Ascending aorta (tissue), 2 donors: Measurements from ENCODE around the gene IFNAR2. TPM values are rescaled to one million over a fixed set of nuclear protein-coding genes. Genes with fewer than 3 reads are reported as not detected.

Source experiments
- DNase-seq, 2 donors: peaks; one replicate each; pipeline ENCODE4 v3.0.0-alpha.2; 2019; ENCODE audit warnings: low spot score in 2 of 2
- H3K27ac ChIP-seq, 2 donors: fragments of 200-600 bp; sonication (generic); one replicate each; pipeline ENCODE4 v1.5.1; 2016 to 2017; ENCODE audit warnings: mild to moderate bottlenecking in 1 of 2
- H3K27me3 ChIP-seq: fragments of 200-600 bp; sonication (generic); one replicate; pipeline ENCODE4 v1.5.1; 2017
- H3K36me3 ChIP-seq, 2 donors: fragments of 200-600 bp; sonication (generic); one replicate each; pipeline ENCODE4 v1.5.1; 2016
- H3K4me1 ChIP-seq, 2 donors: fragments of 200-600 bp; sonication (generic); one replicate each; pipeline ENCODE4 v1.5.1; 2016 to 2017; ENCODE audit warnings: mild to moderate bottlenecking in 1 of 2
- H3K4me3 ChIP-seq, 2 donors: fragments of 200-600 bp; sonication (generic); one replicate each; pipeline ENCODE4 v1.5.1; 2016 to 2017; ENCODE audit warnings: mild to moderate bottlenecking in 1 of 2
- H3K9me3 ChIP-seq, 2 donors: fragments of 200-600 bp; sonication (generic); one replicate each; pipeline ENCODE4 v1.5.1; 2016
- CTCF ChIP-seq, 3 experiments: fragments of 200-600 bp in 2 of 3; fragments of 450-650 bp in 1 of 3; sonication (generic) in 2 of 3; IDR thresholded peaks; one replicate each; pipeline ENCODE4 v1.5.1; 2016 to 2019; ENCODE audit warnings: antibody characterized with exemption in 3 of 3, mild to moderate bottlenecking in 1 of 3, moderate library complexity in 1 of 3
- intact Hi-C: fragments of 100-400 bp; cut with DNase I; formaldehyde crosslinking; loops from one replicate; pipeline ENCODE4 v1.15.1; 2023
- total RNA-seq: library from RNA; depleted of rRNA; stranded (reverse); fragments of >200 nt; gene quantifications from one replicate; pipeline ENCODE4 v1.1.0, GENCODE V29; 2016

Gene IFNAR2
- total RNA-seq, 1 donor from 2014 or later: 30.3 TPM

GRCh38 chr21:33234635-33235520 lies 5.1 kb downstream of the IFNAR2 start:
- no peak for TF ChIP-seq CTCF (IDR thresholded peaks at IDR 0.05)
- Histone ChIP-seq H3K9me3 (no peaks in the 10 kb centered on the region), H3K27ac (no peak overlapping the region), H3K4me3 (no peak overlapping the region), H3K4me1 (peaks cover 0 to 15% of the 10 kb centered on the region in 2 donors), H3K36me3 (no peaks in the 10 kb centered on the region), H3K27me3 (no peaks in the 10 kb centered on the region)
- intact Hi-C loops: no loop called here
- DNase-seq: no peak

DNA sequence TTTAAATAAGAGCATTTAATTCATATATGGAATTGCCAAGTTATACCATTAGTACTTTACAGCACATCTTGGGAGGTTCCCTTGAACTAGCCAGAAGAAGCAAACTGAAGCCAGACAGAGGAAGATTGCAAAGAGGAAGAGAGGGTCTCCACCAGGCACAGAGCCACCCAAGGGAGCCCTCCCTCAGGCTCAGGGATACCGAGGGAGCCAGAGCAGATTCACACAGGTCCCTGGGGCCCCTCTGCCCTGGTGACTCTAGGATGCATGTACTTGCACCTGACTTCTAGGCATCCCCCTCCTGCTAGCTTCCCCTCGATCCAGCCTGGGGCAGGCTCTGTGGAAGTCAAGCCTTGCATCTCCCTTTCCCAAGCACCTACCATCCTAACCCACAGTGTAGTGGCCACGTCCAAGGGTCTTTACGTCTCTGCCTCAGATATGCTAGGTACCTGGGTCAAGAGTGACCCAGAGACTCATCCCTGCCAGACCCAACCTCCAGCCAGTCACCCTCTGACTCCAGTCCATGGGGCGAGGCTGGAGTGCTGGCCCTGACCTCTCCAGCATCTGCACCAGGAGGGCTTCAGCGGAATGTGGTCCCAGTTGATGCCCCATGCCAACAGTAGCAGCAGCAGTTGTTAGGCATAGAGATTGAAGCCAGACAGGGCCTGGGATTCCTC lies 6.4 kb downstream of the IFNAR2 start:
- H3K36me3 ChIP-seq: no peaks in the 10 kb centered on the region
- intact Hi-C loops: no loop called here

GRCh38 chr21:33236766-33237165 lies 7.0 kb downstream of the IFNAR2 start:
- H3K27me3 ChIP-seq: no peaks in the 10 kb centered on the region
- no peak overlapping the region for H3K27ac ChIP-seq
- H3K36me3 ChIP-seq: peaks cover 0 to under 1% of the 10 kb centered on the region in 2 donors
- TF ChIP-seq CTCF (IDR thresholded peaks at IDR 0.05): no peak
- peaks cover 0 to 8% of the 10 kb centered on the region in 2 donors for H3K4me1 ChIP-seq
- intact Hi-C loops: no loop called here
- no peak overlapping the region for H3K4me3 ChIP-seq
- no peaks in the 10 kb centered on the region for H3K9me3 ChIP-seq
- DNase-seq: no peak

More for the DNA sequence above, 6.4 kb downstream of the IFNAR2 start:
- Histone ChIP-seq H3K4me1 (peaks cover 0 to 12% of the 10 kb centered on the region in 2 donors), H3K4me3 (no peak overlapping the region), H3K27me3 (no peaks in the 10 kb centered on the region), H3K9me3 (no peaks in the 10 kb centered on the region), H3K27ac (no peak overlapping the region)
- no peak for TF ChIP-seq CTCF (IDR thresholded peaks at IDR 0.05)
- no peak for DNase-seq

- Histone ChIP-seq H3K27me3 (no peaks in the 10 kb centered on the region), H3K4me3 (no peak overlapping the region), H3K9me3 (no peaks in the 10 kb centered on the region), H3K4me1 (peaks cover 0 to 4% of the 10 kb centered on the region in 2 donors), H3K36me3 (peaks cover 0 to 6% of the 10 kb centered on the region in 2 donors), H3K27ac (no peak overlapping the region)
- intact Hi-C loops: no loop called here
- no peak for DNase-seq
- no peak for TF ChIP-seq CTCF (IDR thresholded peaks at IDR 0.05)
Measured at GRCh38 chr21:33237486-33237885, 7.7 kb downstream of the IFNAR2 start.

DNA sequence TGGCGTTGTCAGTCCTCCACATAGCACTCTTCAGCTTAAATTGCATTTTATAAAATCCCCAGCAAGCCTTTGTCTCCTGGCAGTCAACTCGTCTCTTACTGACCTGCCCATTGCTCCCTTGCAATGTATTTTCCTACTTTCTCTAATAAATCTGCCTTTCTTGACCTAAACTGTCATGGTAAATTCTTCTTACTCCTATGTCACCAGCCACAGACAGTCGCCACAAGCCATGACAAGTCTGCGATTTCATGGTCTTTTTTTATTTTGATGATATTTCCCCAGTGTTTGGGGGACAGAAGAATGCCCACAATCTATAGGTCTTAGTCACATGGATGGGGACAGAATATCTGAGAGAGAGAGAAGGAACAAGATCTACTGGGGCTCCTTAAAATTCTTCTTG lies 8.4 kb downstream of the IFNAR2 start:
- H3K27ac ChIP-seq: no peak overlapping the region
- no peaks in the 10 kb centered on the region for H3K9me3 ChIP-seq
- H3K4me1 ChIP-seq: no peaks in the 10 kb centered on the region
- no peak for DNase-seq
- no peaks in the 10 kb centered on the region for H3K27me3 ChIP-seq
- no peak for TF ChIP-seq CTCF (IDR thresholded peaks at IDR 0.05)
- H3K4me3 ChIP-seq: no peak overlapping the region
- intact Hi-C loops: no loop called here
- peaks cover 3 to 10% of the 10 kb centered on the region in 2 donors for H3K36me3 ChIP-seq
